MCF 10A (cell line): ENCODE measurements around the gene UBL7. TPM values are rescaled to one million over a fixed set of nuclear protein-coding genes. Genes with fewer than 3 reads are reported as not detected.
A peak's percentile ranks its signal among the peaks of the same experiment; 100 is the strongest.

Source experiments
- BruUV-seq: library from RNA; stranded (reverse); fragments of 400-500 nt; replicated peaks from 2 replicates; lab custom pipeline; 2021; lab: Mats Ljungman, UMichigan
- CTCF ChIA-PET: fragments of 300-600 bp; sonication (Branson Sonifier 250); formaldehyde crosslinking; extraction: SDS; loops from one replicate; lab custom pipeline; 2021; ENCODE audit warnings: antibody characterized with exemption, inconsistent platforms; lab: Yijun Ruan, JAX
- POLR2A ChIA-PET: fragments of 300-600, 350-650 bp; sonication (Branson Sonifier 250); formaldehyde crosslinking; extraction: SDS; loops from one replicate; lab custom pipeline; 2020; ENCODE audit warnings: antibody characterized with exemption, inconsistent platforms; lab: Yijun Ruan, JAX
- DNase-seq: peaks from one replicate; pipeline ENCODE4 v3.0.0-alpha.2; 2018; ENCODE audit not compliant: unreplicated experiment
- H3K27ac Mint-ChIP-seq: one replicate; pipeline ENCODE4 v1.8.0; 2022; ENCODE audit warnings: mild to moderate bottlenecking, low read depth, mixed read lengths; ENCODE audit not compliant: unreplicated experiment
- H3K27me3 Mint-ChIP-seq: one replicate; pipeline ENCODE4 v1.8.0; 2022; ENCODE audit warnings: mixed read lengths; ENCODE audit not compliant: insufficient read depth, unreplicated experiment
- H3K36me3 Mint-ChIP-seq: one replicate; pipeline ENCODE4 v1.8.0; 2022; ENCODE audit warnings: mild to moderate bottlenecking, moderate library complexity, mixed read lengths; ENCODE audit not compliant: insufficient read depth, unreplicated experiment
- H3K4me1 Mint-ChIP-seq: one replicate; pipeline ENCODE4 v1.8.0; 2022; ENCODE audit warnings: mixed read lengths; ENCODE audit not compliant: insufficient read depth, unreplicated experiment
- H3K4me3 Mint-ChIP-seq: one replicate; pipeline ENCODE4 v1.8.0; 2022; ENCODE audit warnings: mild to moderate bottlenecking, moderate library complexity, mixed read lengths; ENCODE audit not compliant: unreplicated experiment
- H3K9me3 Mint-ChIP-seq: one replicate; pipeline ENCODE4 v1.8.0; 2022; ENCODE audit warnings: mixed read lengths; ENCODE audit not compliant: unreplicated experiment
- CTCF ChIP-seq: fragments of 200-600 bp; IDR thresholded peaks from one replicate; pipeline ENCODE4 v1.8.0; 2022; ENCODE audit warnings: antibody characterized with exemption, mild to moderate bottlenecking; ENCODE audit not compliant: unreplicated experiment
- intact Hi-C: fragments of 100-400 bp; cut with micrococcal nuclease; formaldehyde crosslinking; loops from 2 replicates; pipeline ENCODE4 v1.14.1; 2022
- total RNA-seq: library from RNA; stranded (reverse); gene quantifications from 2 replicates; pipeline ENCODE4 v1.2.3, GENCODE V29; 2022

UBL7 gene
- total RNA-seq, 1 experiment from 2014 or later = 56.4 TPM

GRCh38 chr15:74406517-74406916 lies 54.4 kb downstream of the UBL7 start:
- Mint-ChIP-seq H3K9me3 (no peaks in the 10 kb centered on the region), H3K36me3 (peaks cover 4% of the 10 kb centered on the region), H3K27me3 (no peaks in the 10 kb centered on the region), H3K4me3 (no peak overlapping the region), H3K27ac (peak overlapping the region; percentile 37), H3K4me1 (peaks cover 17% of the 10 kb centered on the region)
- DNase-seq = no peak
- CTCF ChIA-PET = interaction anchor here (0.6 to 2.0 kb wide), 3 partner anchors 24 to 228 kb away, joined by 3 to 11 read pairs (median 4); no protein-coding TSS in a partner anchor
- BruUV-seq = no TSS peak
- POLR2A ChIA-PET = no interaction called here
- TF ChIP-seq CTCF = no peak
- intact Hi-C loops = no loop called here

- DNase-seq = no peak
- no peak overlapping the region for H3K4me3 Mint-ChIP-seq
- no peaks in the 10 kb centered on the region for H3K27me3 Mint-ChIP-seq
- POLR2A ChIA-PET = interaction anchor here (0.6 kb wide), 1 partner anchor 73 kb away, joined by 5 read pairs; no protein-coding TSS in a partner anchor
- H3K27ac Mint-ChIP-seq = no peak overlapping the region
- no peaks in the 10 kb centered on the region for H3K9me3 Mint-ChIP-seq
- peaks cover 4% of the 10 kb centered on the region for H3K36me3 Mint-ChIP-seq
- BruUV-seq = no TSS peak
- CTCF ChIA-PET = interaction anchor here (1.6 to 2.0 kb wide), 2 partner anchors 23 to 33 kb away, joined by 4 to 11 read pairs; no protein-coding TSS in a partner anchor
- intact Hi-C loops = no loop called here
- no peak for TF ChIP-seq CTCF
- H3K4me1 Mint-ChIP-seq = peaks cover 22% of the 10 kb centered on the region
Observed at GRCh38 chr15:74405823-74406222, 55.1 kb downstream of the UBL7 start.

GRCh38 chr15:74403991-74404563 lies 56.9 kb downstream of the UBL7 start:
- CTCF ChIA-PET = interaction anchor here (1.9 kb wide), 1 partner anchor 22 kb away, joined by 8 read pairs; no protein-coding TSS in a partner anchor
- no peak overlapping the region for H3K27ac Mint-ChIP-seq
- intact Hi-C loops = no loop called here

GRCh38 chr15:74403588-74403919 lies 57.4 kb downstream of the UBL7 start:
- no peaks in the 10 kb centered on the region for H3K9me3 Mint-ChIP-seq
- no peak for DNase-seq
- BruUV-seq = no TSS peak
- H3K36me3 Mint-ChIP-seq = peaks cover 3% of the 10 kb centered on the region
- H3K4me3 Mint-ChIP-seq = no peak overlapping the region
- no peaks in the 10 kb centered on the region for H3K27me3 Mint-ChIP-seq
- H3K4me1 Mint-ChIP-seq = peaks cover 26% of the 10 kb centered on the region
- TF ChIP-seq CTCF = no peak
- intact Hi-C loops = no loop called here
- CTCF ChIA-PET = interaction anchor here (1.0 to 1.9 kb wide), 2 partner anchors 21 to 96 kb away, joined by 4 to 8 read pairs; no protein-coding TSS in a partner anchor
- POLR2A ChIA-PET = no interaction called here
- H3K27ac Mint-ChIP-seq = no peak overlapping the region

More at GRCh38 chr15:74403991-74404563, 56.9 kb downstream of the UBL7 start:
- POLR2A ChIA-PET = no interaction called here
- no peaks in the 10 kb centered on the region for H3K9me3 Mint-ChIP-seq
- no peak for DNase-seq
- no TSS peak for BruUV-seq
- no peak for TF ChIP-seq CTCF
- no peaks in the 10 kb centered on the region for H3K27me3 Mint-ChIP-seq
- H3K4me3 Mint-ChIP-seq = no peak overlapping the region
- peaks cover 26% of the 10 kb centered on the region for H3K4me1 Mint-ChIP-seq
- peaks cover 4% of the 10 kb centered on the region for H3K36me3 Mint-ChIP-seq
